Transverse colon (tissue), 4 donors: ENCODE results near the gene PRPSAP1.

Experiments
- POLR2A ChIP-seq: fragments of 450-650 bp; IDR thresholded peaks from one replicate; pipeline ENCODE4 v1.6.1; 2016; ENCODE audit warnings: antibody characterized with exemption, mild to moderate bottlenecking, moderate library complexity
- POLR2AphosphoS5 ChIP-seq, 3 donors: sonication (generic); formaldehyde crosslinking; IDR thresholded peaks; one replicate each; pipeline ENCODE4 v1.6.1; 2016; ENCODE audit warnings: antibody characterized with exemption in 3 of 3
- TF ChIP-seq, protein P1 (sequence below), 5 experiments: fragments of 200-600 bp in 3 of 5; fragments of 450-650 bp in 2 of 5; sonication (generic) in 3 of 5; IDR thresholded peaks; 1 replicate in 2 of 5; 2 replicates in 3 of 5; pipeline ENCODE4 v1.5.1; 2016 to 2017; ENCODE audit warnings: antibody characterized with exemption in 5 of 5, inconsistent platforms in 3 of 5, mild to moderate bottlenecking in 2 of 5, moderate library complexity in 1 of 5

- TF ChIP-seq POLR2AphosphoS5 (IDR thresholded peaks at IDR 0.05): no peak
- TF ChIP-seq, protein P1, sequence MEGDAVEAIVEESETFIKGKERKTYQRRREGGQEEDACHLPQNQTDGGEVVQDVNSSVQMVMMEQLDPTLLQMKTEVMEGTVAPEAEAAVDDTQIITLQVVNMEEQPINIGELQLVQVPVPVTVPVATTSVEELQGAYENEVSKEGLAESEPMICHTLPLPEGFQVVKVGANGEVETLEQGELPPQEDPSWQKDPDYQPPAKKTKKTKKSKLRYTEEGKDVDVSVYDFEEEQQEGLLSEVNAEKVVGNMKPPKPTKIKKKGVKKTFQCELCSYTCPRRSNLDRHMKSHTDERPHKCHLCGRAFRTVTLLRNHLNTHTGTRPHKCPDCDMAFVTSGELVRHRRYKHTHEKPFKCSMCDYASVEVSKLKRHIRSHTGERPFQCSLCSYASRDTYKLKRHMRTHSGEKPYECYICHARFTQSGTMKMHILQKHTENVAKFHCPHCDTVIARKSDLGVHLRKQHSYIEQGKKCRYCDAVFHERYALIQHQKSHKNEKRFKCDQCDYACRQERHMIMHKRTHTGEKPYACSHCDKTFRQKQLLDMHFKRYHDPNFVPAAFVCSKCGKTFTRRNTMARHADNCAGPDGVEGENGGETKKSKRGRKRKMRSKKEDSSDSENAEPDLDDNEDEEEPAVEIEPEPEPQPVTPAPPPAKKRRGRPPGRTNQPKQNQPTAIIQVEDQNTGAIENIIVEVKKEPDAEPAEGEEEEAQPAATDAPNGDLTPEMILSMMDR (IDR thresholded peaks at IDR 0.05): no peak
- TF ChIP-seq POLR2A: no peak
These were observed 2.1 kb downstream of the PRPSAP1 start for GRCh38 chr17:76351526-76352071.
